Heart left ventricle (tissue), 13 donors: ENCODE results near the gene C17orf100.

Experiments
- CTCF ChIP-seq, 12 donors: fragments of 200-600 bp; sonication (generic) in 4 of 12; IDR thresholded peaks; one replicate each; pipeline versions ENCODE4 v1.5.0 to v1.8.0; 2018 to 2022; ENCODE audit warnings: antibody characterized with exemption in 12 of 12, mild to moderate bottlenecking in 5 of 12
- POLR2A ChIP-seq, 2 donors: fragments of 450-650 bp; IDR thresholded peaks; one replicate each; pipeline ENCODE4 v1.6.1; 2017; ENCODE audit warnings: antibody characterized with exemption in 2 of 2, mild to moderate bottlenecking in 2 of 2, moderate library complexity in 2 of 2
- donor health status: ischemic (EF 13 %, LVEDD 7.1; RV severe dilation, severe dysfunction).
- donor health status: DM: no; HTN: yes; CAD: no.
- donor health status: DM: no; HTN: no; CAD: no.
- donor health status: ischemic (EF 25% LVEDD 6.9; RV normal size, moderate dysfunction).
- donor health status: ischemic (EF 25% LVEDD 5.7; RV mildly dilated, moderate dysfunction).
- donor health status: ischemic (EF 35%, LVEDD 5.7; RV mildly dilated, moderate dysfunction).
- donor health status: nonischemic (EF 11% LVEDD 7.7; RV severe dilation, severe dysfunction).
- donor health status: DM: yes; HTN: yes; CAD: no.
- donor health status: PGD.
- donor health status: ischemic (EF 29% LVEDD 5.4; RV normal size, mild dysfunction).
- donor health status: nonischemic (EF 23%, LVEDD 6.1; RV moderate dilation, normal function).

DNA sequence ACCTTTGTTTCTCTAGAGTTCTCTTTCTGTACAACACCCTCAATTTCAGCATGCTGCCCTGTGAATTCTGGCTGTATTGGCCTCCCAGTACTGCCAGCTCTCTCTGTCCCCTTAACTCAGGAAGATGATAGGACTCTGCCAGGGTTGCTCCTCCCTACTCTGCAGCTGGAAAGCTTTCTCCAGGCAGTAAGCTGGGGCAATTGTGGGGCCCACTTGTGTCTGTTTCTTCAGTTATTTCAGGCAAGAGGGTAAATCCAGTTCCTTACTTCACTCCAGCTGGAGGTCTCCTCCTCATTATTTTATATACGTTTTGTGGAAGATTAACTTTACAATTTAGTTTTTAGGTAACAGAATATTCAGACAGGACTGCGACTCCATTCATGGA, 9.9 kb downstream of the C17orf100 start:
- TF ChIP-seq CTCF (IDR thresholded peaks at IDR 0.05), result no peak
- no peak for TF ChIP-seq POLR2A (IDR thresholded peaks at IDR 0.05)
